CD14-positive monocyte (primary cell): ENCODE measurements around the gene CEP72. TPM values are rescaled to one million over a fixed set of nuclear protein-coding genes. Genes with fewer than 3 reads are reported as not detected.
A peak's percentile ranks its signal among the peaks of the same experiment; 100 is the strongest.

Experiments
- DNase-seq, 3 donors: peaks; one replicate each; pipeline ENCODE4 v3.0.0-alpha.2; 2011 to 2022
- H2AFZ ChIP-seq: 2 replicates; pipeline ENCODE4 v1.6.0; 2012; ENCODE audit warnings: mild to moderate bottlenecking, low read depth, low read length, inconsistent platforms; ENCODE audit not compliant: insufficient read depth, poor library complexity, severe bottlenecking
- H3K27ac ChIP-seq, 2 donors: 1 replicate in 1 of 2; 2 replicates in 1 of 2; pipeline ENCODE4 v1.5.1; 2012 to 2013; ENCODE audit warnings: low read length in 2 of 2, control low read depth in 1 of 2, inconsistent platforms in 1 of 2, low read depth in 1 of 2, mild to moderate bottlenecking in 1 of 2
- H3K27me3 ChIP-seq, 2 donors: one replicate each; pipeline versions ENCODE4 v1.6.0 to v1.6.1; 2011 to 2013; ENCODE audit warnings: low read length in 2 of 2; ENCODE audit not compliant: control insufficient read depth in 2 of 2, insufficient read depth in 2 of 2
- H3K36me3 ChIP-seq, 2 donors: replicated peaks in 1 of 2; 1 replicate in 1 of 2; 2 replicates in 1 of 2; pipeline versions ENCODE4 v1.5.1 to v1.6.1; 2012 to 2013; ENCODE audit warnings: low read length in 2 of 2, control low read depth in 1 of 2, inconsistent platforms in 1 of 2, mild to moderate bottlenecking in 1 of 2; ENCODE audit not compliant: insufficient read depth in 2 of 2, control insufficient read depth in 1 of 2
- H3K4me1 ChIP-seq, 2 donors: 1 replicate in 1 of 2; 2 replicates in 1 of 2; pipeline versions ENCODE4 v1.5.1 to v1.6.1; 2012 to 2013; ENCODE audit warnings: low read length in 2 of 2, control low read depth in 1 of 2, inconsistent platforms in 1 of 2, mild to moderate bottlenecking in 1 of 2, moderate library complexity in 1 of 2; ENCODE audit not compliant: insufficient read depth in 2 of 2, control insufficient read depth in 1 of 2
- H3K4me2 ChIP-seq: replicated peaks from 2 replicates; pipeline ENCODE3; 2012; ENCODE audit warnings: low read length, moderate library complexity, mild to moderate bottlenecking; ENCODE audit not compliant: poor library complexity, severe bottlenecking; ENCODE audit errors: extremely low read depth
- H3K4me3 ChIP-seq, 3 experiments: fragments of 200-600 bp in 1 of 3; sonication (generic) in 1 of 3; replicated peaks in 1 of 3; 1 replicate in 2 of 3; 2 replicates in 1 of 3; pipeline ENCODE4 v1.5.1; 2011 to 2013; ENCODE audit warnings: low read length in 3 of 3, mild to moderate bottlenecking in 3 of 3, control low read depth in 2 of 3, low read depth in 2 of 3, inconsistent platforms in 1 of 3, moderate library complexity in 1 of 3
- H3K79me2 ChIP-seq: 2 replicates; pipeline ENCODE4 v1.6.0; 2012; ENCODE audit warnings: mild to moderate bottlenecking, control low read depth, inconsistent platforms, low read length, moderate library complexity; ENCODE audit not compliant: insufficient read depth
- H3K9ac ChIP-seq: 2 replicates; pipeline ENCODE4 v1.6.0; 2017; ENCODE audit warnings: low read length, mild to moderate bottlenecking; ENCODE audit not compliant: insufficient read depth, poor library complexity, severe bottlenecking
- H3K9me3 ChIP-seq, 2 donors: replicated peaks in 1 of 2; 1 replicate in 1 of 2; 2 replicates in 1 of 2; pipeline versions ENCODE4 v1.5.1 to v1.6.1; 2012 to 2013; ENCODE audit warnings: low read length in 2 of 2, control low read depth in 1 of 2; ENCODE audit not compliant: control insufficient read depth in 1 of 2, insufficient read depth in 1 of 2
- H4K20me1 ChIP-seq: 2 replicates; pipeline ENCODE4 v1.6.0; 2012; ENCODE audit warnings: mild to moderate bottlenecking, low read length, control low read depth, moderate library complexity; ENCODE audit not compliant: insufficient read depth
- H3K27ac Mint-ChIP-seq, 7 donors: one replicate each; pipeline ENCODE4 v1.8.0; 2020; ENCODE audit warnings: mild to moderate bottlenecking in 7 of 7, mixed read lengths in 7 of 7, moderate library complexity in 6 of 7, inconsistent platforms in 2 of 7
- H3K27me3 Mint-ChIP-seq, 3 donors: one replicate each; pipeline ENCODE4 v1.8.0; 2021 to 2022; ENCODE audit warnings: low read depth in 3 of 3, mild to moderate bottlenecking in 3 of 3, mixed read lengths in 3 of 3, moderate library complexity in 3 of 3, inconsistent platforms in 1 of 3
- H3K36me3 Mint-ChIP-seq, 2 donors: one replicate each; pipeline ENCODE4 v1.8.0; 2020; ENCODE audit warnings: mixed read lengths in 2 of 2, inconsistent platforms in 1 of 2, mild to moderate bottlenecking in 1 of 2
- H3K4me1 Mint-ChIP-seq: one replicate; pipeline ENCODE4 v1.8.0; 2020; ENCODE audit warnings: mild to moderate bottlenecking, mixed read lengths
- H3K4me3 Mint-ChIP-seq, 2 donors: one replicate each; pipeline ENCODE4 v1.8.0; 2020; ENCODE audit warnings: mild to moderate bottlenecking in 2 of 2, mixed read lengths in 2 of 2, moderate library complexity in 1 of 2
- H3K9me3 Mint-ChIP-seq, 7 donors: one replicate each; pipeline ENCODE4 v1.8.0; 2020 to 2022; ENCODE audit warnings: mixed read lengths in 7 of 7, mild to moderate bottlenecking in 6 of 7, moderate library complexity in 6 of 7, inconsistent platforms in 2 of 7
- WGBS: methylation state at CpG from one replicate; pipeline ENCODE4 v1.1.5; 2013; ENCODE audit warnings: missing lambda C conversion rate; ENCODE audit not compliant: insufficient coverage; 5-methylcytosine and 5-hydroxymethylcytosine counted together
- intact Hi-C, 2 donors: fragments of 100-400 bp; cut with micrococcal nuclease; formaldehyde crosslinking; loops; one replicate each; pipeline versions ENCODE4 v1.15.0 to v1.15.1; 2023
- polyA plus RNA-seq, 3 donors: library from polyadenylated mRNA; depleted of rRNA in 1 of 3; unstranded in 2 of 3; stranded (reverse) in 1 of 3; fragments of 300-500 nt in 2 of 3; fragments of >200 nt in 1 of 3; fragmentation: Illumina TruSeq in 2 of 3; gene quantifications; 1 replicate in 2 of 3; 2 replicates in 1 of 3; pipeline ENCODE4 v1.2.3, GENCODE V29; 2012 to 2021
- TF ChIP-seq, protein P1 (sequence below): fragments of 200-600 bp; IDR thresholded peaks from one replicate; pipeline ENCODE4 v1.8.0; 2022; ENCODE audit warnings: antibody characterized with exemption, mild to moderate bottlenecking

Gene CEP72
- polyA plus RNA-seq, 3 donors: 0.13 to 2.1 (median 0.24) TPM

- H3K27ac ChIP-seq: no peak overlapping the region
- Mint-ChIP-seq H3K27me3 (peaks cover 0 to 1% (median 0%) of the 10 kb centered on the region in 3 donors), H3K4me1 (no peaks in the 10 kb centered on the region), H3K4me3 (no peak overlapping the region), H3K36me3 (peaks cover 34 to 52% of the 10 kb centered on the region in 2 donors), H3K27ac (peak overlapping the region in 1 of 7 donors; percentile 3), H3K9me3 (peaks cover 0 to 30% (median 8%) of the 10 kb centered on the region in 7 donors)
- no peaks in the 10 kb centered on the region for H3K4me1 ChIP-seq
- no peak overlapping the region for H3K4me2 ChIP-seq
- no peak overlapping the region for H3K9ac ChIP-seq
- H3K4me3 ChIP-seq: no peak overlapping the region
- 93% methylated on average over 36 of the region's 38 CpGs for WGBS
- intact Hi-C loops: loop anchor here in 1 of 2 donors (10.0 kb wide), 1 partner anchor 241 kb away; no protein-coding TSS in a partner anchor
- H3K79me2 ChIP-seq: no peaks in the 10 kb centered on the region
- no peaks in the 10 kb centered on the region for H3K27me3 ChIP-seq
- H3K9me3 ChIP-seq: peaks cover 6 to 9% of the 10 kb centered on the region in 2 donors
- no peak for DNase-seq
- no peaks in the 10 kb centered on the region for H4K20me1 ChIP-seq
- H3K36me3 ChIP-seq: peaks cover 4 to 33% of the 10 kb centered on the region in 2 donors
- TF ChIP-seq, protein P1, sequence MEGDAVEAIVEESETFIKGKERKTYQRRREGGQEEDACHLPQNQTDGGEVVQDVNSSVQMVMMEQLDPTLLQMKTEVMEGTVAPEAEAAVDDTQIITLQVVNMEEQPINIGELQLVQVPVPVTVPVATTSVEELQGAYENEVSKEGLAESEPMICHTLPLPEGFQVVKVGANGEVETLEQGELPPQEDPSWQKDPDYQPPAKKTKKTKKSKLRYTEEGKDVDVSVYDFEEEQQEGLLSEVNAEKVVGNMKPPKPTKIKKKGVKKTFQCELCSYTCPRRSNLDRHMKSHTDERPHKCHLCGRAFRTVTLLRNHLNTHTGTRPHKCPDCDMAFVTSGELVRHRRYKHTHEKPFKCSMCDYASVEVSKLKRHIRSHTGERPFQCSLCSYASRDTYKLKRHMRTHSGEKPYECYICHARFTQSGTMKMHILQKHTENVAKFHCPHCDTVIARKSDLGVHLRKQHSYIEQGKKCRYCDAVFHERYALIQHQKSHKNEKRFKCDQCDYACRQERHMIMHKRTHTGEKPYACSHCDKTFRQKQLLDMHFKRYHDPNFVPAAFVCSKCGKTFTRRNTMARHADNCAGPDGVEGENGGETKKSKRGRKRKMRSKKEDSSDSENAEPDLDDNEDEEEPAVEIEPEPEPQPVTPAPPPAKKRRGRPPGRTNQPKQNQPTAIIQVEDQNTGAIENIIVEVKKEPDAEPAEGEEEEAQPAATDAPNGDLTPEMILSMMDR: no peak
- H2AFZ ChIP-seq: no peak overlapping the region
Measured at GRCh38 chr5:663436-664342, 51.5 kb downstream of the CEP72 start.

GRCh38 chr5:664343-664993 lies 52.3 kb downstream of the CEP72 start:
- Histone ChIP-seq H3K79me2 (no peaks in the 10 kb centered on the region), H3K4me3 (no peak overlapping the region), H3K27ac (no peak overlapping the region), H3K36me3 (peaks cover 4 to 26% of the 10 kb centered on the region in 2 donors), H3K9me3 (peaks cover 6 to 9% of the 10 kb centered on the region in 2 donors), H4K20me1 (no peaks in the 10 kb centered on the region), H3K9ac (no peak overlapping the region), H3K4me2 (no peak overlapping the region), H2AFZ (no peak overlapping the region), H3K4me1 (no peaks in the 10 kb centered on the region), H3K27me3 (no peaks in the 10 kb centered on the region)
- peaks cover 30 to 44% of the 10 kb centered on the region in 2 donors for H3K36me3 Mint-ChIP-seq
- no peaks in the 10 kb centered on the region for H3K4me1 Mint-ChIP-seq
- TF ChIP-seq, protein P1: no peak
- H3K27me3 Mint-ChIP-seq: peaks cover 0 to 1% (median 1%) of the 10 kb centered on the region in 3 donors
- H3K9me3 Mint-ChIP-seq: peaks cover 0 to 29% (median 5%) of the 10 kb centered on the region in 7 donors
- H3K4me3 Mint-ChIP-seq: no peak overlapping the region
- intact Hi-C loops: loop anchor here in 1 of 2 donors (10.0 kb wide), 1 partner anchor 240 kb away; no protein-coding TSS in a partner anchor
- WGBS: 96% methylated on average over 24 of the region's 24 CpGs
- no peak for DNase-seq
- no peak overlapping the region for H3K27ac Mint-ChIP-seq
